NCI-H1092 treated with DMSO at 0.1 percent for 48 hours (cell line): Measurements from ENCODE around the gene AMFR.

Source experiments
- DNase-seq: peaks from one replicate; lab custom pipeline; 2025; lab: John Stamatoyannopoulos, UW

AMFR gene

DNA sequence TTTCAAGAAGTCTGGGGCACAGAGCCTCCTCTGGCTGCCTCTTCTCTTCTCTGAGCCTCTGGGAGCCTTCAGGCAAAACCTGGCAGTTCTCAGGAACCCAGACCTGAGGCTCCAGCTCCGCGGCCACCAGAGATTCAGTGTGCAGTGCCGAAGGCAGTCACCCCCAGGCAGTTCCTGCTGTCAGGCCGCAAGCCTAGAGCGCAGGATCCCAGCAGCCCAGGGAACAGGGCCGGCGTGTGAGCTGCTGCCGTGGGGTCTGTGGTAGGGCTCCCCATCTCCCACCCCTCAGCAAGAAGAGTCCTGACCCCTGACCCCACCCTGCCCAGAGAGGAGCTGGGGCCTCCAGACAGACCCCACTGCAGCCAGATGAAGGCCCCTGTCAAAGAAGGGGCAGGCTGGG is 78.2 kb downstream of the AMFR start:
- no peak for DNase-seq

DNA sequence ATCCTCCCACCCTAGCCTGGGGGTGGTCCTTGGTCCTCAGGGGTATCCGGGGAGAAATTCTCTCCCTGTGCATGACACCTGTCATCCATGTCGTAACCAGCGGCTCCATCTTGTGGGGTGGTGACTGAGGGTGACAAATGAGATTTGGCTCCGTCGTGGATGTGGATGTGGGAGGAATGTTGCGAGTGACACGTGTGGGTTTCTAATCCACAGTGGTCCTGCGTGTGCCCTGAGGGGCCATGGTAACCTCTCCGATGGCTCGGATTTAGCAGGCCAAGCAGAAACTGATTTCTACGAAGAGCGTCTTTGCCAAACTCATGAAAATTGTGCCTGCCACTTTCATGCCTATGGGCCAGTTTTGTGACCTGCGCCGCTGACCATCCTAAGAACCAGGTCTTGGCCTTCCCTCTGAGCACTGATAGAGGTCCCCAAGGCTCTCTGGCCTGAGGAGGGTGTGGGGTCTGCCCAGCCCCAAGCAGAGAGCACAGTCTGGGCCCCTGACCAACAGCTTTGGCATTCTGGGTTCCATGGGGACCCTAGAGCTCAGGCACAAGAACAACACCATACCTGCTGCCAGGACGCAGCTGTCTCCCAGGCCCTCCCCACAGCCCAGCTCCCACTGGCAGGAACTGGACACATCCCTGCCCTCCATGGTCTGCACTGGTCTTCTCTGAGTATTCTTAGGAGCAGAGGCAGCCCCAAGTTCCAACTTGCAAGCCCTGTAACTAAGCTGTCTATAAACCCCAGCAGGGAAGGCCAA is 79.0 kb downstream of the AMFR start:
- DNase-seq: no peak

DNA sequence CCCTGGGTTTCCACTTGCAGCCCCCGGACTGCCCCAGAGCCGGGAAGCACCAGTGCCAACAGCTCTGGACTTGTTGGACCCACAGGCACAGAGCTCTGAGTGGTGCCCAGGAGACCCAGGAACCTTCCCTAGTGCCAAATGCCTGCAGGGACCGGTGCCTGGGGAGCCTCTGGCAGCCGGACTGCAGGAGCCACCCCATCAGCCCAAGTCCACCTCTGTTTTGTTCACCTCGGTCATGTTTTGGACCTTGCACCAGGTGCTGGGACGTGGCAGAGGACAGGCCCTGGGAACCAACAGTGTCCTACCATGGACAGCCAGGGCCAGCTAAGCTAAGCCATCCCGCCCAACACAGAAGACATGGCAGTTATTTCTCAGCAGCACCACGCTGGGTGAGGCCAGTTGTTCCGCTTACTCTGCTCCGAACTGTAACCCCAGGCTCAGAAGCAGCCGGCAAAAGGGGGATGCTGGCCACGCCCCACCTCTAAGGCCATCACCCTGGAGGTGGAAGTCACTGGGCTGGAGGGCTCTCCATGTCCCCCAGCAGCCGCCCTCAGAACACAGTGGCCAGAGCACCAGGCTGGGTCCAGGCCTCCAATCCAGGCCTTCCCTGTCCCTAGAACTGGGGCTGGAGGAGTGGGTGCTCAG is 79.8 kb downstream of the AMFR start:
- DNase-seq: no peak

DNA sequence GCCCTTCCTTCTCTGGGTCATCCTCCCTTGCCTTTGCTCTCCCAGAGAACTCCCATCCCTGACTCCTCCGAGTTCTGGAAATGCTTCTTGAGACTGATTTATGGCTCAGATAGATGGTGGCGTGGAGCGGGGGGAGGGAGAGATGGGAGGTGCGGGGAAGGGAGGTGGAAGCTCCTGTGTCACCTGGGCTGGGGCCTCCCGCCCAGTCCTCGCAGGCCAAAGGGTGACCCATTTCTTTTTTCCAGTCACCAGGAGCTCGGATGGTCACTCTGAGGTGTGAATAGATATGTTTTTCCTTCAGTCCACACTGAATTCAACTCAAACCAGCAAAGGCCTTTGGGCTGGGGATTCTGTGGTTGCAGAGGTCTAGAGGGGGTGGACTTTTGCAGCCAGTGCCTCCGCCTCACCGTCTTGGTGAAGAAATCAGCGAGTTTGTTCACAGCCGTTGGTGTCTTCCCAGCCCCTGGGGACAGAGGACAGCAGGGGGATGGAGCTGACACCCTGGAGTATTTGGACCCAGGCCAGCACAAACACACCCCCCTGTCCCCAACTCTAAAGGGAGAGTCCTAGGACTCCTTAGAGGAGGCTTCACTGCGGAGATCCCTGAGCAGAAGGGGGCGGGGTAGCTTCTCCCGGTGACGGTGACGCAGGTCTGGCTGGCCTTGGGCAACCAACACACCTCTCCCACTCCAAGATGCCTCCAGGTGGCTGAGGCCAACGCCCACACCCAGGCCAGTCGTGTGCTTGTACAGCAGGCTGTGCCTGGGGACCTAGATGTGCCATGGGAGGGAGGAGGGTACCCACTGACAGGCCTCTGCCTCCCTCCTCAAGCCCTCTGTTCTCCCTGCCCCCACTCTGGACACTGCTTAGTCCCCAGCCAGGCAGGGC is 80.6 kb downstream of the AMFR start:
- DNase-seq: no peak

DNA sequence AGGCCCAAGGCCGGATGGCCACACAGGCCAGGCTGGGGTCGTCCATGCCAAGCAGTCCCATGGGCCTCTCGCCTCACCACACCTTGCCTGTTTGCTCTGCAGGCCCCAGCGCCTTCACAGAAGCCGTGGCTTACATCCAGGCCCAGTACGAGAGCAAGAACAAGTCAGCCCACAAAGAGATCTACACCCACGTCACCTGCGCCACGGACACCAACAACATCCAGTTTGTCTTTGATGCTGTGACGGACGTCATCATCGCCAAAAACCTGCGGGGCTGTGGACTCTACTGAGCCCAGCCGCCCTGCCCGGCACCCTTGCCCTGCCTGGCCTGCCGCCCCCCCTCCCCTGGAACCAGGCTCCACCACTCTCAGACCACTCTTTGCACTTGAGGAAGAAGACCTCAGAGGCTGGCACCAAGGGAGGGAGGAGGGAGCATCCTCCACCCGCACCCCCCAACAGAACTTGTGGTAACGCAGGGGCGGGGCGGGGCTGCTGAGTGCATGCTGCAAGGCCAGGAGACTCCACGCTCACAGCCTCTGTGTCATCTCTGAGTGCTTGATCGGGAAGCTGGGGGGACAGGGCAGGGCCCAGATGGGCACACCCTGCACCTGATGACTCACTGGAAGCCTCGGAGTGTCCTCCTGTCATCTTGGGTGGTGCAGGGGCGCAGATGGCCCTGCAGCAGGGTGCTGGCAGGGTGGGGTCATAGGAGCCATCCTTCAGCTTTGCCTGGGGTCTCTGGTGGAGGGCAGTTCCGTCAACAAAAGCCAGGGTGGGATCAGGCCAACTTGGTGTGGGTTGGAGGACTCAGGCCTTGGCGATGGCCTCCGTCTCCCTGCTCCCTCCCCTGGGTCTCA is 81.5 kb downstream of the AMFR start:
- no peak for DNase-seq

DNA sequence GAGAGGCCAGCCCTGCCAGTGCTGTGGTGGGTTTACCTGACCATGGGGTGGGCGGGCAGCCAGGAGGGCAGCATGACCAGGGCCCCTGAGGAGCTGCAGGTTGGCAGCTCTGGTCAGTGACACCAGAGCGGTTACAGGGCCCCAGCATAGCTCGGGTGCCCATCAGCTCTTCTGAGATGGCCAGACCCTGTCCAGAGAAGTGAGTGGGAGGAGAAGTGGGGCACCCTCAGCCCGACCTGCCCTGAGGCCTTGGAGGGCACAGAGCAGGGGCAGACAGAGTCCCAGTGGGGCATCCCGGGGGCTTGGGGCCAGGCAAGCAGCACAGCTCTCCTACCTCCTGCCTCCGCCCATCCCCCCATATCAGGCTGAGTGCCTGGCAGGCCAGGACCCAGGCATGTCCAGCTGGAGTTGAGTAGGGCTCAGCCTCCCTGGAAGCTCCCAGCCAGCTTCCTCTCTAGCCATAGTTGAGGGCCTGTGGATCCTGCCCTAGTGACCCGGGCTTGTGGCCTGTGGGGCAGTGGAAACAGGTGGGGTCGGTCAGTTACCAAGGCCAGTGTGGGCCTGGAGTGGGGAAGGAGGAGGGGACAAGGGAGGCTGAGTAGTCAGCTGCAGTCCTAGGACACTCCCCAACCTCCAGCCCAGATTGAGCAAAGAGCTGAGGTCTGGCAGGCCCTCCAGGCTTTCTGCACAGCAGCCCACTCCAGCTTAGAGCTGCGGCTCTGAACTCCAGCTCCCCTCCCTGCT is 83.5 kb downstream of the AMFR start:
- DNase-seq: no peak

DNA sequence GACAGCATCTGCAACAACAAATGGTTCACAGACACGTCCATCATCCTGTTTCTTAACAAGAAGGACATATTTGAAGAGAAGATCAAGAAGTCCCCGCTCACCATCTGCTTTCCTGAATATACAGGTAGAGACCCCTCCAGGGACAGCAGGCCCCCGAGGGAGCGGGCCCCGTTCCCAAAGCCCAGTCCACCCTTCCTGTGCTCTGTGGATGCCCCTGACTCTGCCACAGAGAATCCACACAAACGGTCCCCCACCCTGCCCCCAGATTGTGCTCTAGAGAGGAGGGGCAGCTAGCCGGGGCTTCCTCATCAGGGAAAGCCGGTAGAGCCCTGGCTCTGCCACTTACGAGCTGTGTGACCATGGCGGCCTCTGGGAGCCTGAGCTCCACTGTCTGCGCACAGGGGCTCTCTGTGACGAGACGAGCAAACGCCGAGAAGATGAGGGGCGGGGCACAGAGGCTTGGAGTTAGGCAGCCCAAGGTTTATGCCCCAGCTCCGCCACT is 84.4 kb downstream of the AMFR start:
- DNase-seq: no peak

DNA sequence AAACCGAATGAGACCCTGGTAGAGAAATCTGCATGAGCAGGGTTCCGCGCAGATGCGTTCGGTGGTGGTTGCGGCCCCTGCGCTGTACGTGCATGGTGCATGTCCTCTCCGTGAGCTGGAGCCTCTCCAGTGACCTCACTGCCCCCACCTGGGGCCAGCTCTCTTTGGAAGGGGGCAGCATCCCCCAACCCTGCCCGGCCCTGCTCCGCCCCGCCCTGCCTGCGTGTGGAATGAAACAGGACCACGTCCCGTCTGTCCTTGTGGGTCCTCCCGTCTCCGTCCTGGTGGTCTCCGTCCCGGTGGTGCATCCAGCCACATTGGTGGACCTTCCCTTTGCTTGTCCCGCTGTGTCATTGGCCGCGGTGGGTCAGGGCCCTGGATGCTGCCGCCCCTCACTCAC is 84.9 kb downstream of the AMFR start:
- no peak for DNase-seq

DNA sequence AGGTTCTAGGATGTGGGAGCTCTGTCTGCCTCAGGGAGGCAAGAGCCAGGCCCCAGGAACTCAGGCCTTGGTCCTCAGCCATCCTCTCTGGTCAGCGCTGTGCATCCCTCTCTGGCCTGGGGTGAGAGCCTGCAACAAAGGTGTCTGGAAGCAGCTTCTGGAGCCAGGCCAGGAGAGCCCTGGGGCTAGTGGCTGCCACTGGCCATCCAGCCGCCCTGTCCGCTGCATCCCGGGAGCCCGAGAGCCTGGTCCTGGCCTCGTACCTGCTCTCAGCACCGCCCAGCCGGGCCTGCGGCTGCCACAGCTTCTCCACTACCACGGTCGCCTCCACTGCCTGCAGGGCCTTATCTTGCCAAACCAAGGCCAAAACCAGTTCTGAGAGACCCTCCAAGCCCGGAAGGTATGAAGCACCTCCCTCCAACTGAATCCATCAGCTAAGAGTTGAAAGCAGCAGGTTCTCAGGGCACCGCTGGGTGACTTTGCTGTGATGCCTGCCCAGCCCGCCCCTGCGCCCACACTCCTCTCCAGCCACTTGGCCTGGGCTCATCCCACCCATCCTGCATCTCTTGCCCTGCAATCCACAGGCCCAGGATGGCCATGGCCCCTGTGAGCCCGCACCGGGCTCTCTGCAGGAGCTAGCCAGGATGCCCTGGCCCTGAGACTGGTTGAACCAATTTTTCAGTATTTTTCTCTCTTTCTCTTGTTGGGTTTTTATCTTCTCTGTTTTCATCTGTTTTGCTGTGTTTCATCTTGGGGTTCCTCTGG is 85.7 kb downstream of the AMFR start:
- no peak for DNase-seq

DNA sequence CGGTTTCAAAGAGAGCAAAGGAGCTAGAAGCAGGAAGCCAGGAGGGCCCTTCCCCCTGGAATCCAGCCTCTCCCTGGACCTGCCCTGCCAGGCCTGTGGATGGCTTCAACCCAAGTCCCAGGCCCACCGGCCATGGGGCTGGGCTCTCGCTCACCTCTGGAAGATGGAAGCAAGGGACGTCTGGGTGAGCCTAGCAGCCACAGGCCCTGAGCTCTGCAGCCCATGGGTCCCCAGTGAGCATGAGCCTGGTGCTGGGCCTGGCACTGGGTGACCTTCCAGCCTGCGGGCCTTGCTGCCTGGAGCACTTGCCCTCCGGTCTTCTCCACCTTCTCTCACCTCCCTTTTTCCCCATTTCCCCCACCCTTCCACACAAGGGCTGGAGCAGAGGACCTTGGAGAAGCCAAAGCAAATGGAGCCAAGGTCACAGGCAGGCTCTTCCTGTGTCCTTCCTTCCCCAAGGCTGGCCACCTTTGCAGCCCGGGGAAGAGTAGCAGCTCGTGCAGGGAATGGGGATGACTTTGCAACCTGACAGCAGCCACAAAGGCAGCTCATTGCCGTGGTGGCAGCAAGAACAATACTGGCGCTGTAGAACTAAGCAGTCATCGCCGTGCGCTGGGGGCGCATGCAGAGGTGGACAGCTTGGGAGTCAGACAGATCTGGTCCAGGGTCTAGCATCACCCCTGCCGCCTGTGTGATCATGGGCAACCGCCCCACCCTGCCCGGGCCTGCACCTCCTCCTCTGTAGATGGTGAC is 86.6 kb downstream of the AMFR start:
- DNase-seq: no peak

DNA sequence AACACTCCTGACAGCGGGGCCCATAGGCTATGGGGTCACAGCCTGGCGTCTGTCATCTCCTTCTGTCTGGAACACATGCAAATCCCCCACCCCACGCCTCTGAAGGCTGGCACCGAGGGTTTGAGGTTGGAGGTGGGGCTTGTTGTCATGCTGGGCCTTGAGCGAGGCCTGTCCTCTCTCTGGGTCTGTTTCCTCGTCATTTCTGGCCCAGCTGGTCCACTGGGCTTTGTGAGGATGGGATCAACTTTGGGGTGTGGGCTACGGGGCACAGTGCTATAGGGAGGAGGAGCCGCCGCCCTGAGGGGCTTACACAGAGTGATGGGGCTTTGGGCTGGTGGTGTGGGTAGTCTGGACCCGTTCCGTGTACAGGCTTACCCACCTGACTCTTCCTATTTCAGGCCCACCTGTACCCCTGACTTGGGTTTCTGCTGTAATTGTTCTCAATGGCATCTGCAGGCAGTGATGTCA is 87.5 kb downstream of the AMFR start:
- no peak for DNase-seq

DNA sequence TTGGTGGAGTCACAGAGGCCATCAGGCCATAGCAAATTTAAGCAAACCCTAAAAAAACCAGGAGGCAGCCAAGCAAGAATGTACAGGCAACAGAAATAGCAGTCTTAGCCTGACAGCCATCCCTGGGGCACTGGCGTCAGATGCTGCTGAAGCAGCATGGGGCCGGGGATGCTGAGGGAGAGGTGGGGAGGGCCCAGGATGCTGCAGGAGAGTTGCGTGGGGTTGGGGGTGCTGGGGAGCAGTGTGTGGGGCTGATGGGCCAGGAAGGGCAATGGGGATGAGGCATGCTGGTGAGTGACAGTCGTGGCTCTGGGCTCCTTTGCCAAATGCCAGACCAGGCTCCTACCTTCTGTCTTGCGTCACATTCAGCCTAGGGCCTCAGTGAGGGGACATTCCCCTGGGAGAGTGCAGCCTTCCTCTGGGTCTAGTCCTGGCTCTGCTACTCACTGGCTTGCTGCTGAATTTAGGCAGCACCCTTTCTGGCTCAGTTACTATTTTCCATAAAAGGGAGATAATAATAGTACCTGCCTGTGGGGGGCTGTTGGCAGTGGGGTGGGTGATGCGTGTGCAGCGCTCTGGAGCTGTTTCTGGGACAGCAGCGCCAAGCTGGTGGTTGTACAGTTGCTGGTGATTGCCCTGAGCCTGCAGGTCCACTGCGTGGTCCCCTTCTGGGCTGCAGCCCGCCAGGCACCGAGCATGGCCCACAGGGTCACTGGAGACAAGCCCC is 88.1 kb downstream of the AMFR start:
- DNase-seq: no peak

DNA sequence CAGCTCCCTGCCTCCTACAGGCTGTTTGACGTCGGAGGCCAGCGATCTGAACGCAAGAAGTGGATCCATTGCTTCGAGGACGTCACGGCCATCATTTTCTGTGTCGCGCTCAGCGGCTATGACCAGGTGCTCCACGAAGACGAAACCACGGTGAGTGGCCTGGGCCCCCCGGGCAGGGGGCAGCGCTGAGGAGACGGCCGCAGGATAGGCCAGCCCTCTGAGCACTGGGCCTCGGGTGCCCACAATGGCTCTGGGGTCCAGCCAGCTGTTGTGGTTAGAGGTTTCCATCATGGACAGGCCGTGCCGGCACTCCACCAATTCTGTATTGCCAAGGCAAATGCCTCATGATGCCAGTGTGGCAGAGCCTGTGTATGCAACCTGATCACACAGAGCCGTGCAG is 88.6 kb downstream of the AMFR start:
- DNase-seq: no peak

DNA sequence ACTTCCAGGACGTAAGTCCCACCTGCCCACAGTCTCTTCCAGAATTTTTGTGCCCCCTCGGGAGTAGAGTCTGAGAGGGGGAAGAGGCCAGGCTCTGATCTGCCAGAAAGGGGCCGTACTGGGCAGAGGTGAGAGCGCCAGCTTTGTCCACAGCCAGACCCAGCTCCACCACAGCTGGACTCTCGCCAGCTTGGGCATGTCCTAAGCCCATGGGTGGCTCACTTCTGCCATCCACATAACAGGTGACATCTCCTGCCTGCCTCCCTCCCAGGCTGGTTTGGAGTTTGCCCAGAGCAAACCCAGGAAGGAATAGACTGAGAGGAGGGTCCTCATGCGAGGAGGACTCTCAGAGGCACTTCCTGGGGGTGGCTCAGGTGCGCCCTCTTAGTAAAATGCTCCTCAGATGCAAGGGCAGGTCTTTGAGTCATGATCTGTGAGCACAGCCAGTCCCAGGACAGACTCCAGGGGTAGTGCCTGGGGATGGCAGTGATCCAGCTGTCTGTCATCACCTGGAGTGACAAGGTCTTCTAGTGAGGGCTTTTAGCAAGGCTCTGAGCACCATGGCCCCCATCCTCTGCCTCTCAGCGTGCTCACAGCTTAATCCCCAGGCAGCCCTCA is 89.2 kb downstream of the AMFR start:
- no peak for DNase-seq

DNA sequence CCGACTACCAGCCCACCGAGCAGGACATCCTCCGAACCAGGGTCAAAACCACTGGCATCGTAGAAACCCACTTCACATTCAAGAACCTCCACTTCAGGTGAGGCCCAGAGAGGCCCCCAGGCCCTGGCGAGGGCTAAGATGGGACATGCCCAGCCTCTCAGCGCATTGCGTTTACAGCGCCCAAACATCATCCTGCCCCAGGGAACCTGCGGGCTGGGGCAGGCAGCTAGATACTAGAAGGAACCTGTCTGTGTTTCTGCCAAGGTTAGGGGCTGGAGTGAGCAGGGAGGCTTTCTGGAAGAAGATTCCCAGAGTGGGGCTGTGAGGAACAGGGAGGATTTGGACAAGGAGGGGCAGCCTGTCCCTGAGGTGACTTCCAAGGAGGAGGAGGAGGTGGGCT is 90.6 kb downstream of the AMFR start:
- DNase-seq: no peak

DNA sequence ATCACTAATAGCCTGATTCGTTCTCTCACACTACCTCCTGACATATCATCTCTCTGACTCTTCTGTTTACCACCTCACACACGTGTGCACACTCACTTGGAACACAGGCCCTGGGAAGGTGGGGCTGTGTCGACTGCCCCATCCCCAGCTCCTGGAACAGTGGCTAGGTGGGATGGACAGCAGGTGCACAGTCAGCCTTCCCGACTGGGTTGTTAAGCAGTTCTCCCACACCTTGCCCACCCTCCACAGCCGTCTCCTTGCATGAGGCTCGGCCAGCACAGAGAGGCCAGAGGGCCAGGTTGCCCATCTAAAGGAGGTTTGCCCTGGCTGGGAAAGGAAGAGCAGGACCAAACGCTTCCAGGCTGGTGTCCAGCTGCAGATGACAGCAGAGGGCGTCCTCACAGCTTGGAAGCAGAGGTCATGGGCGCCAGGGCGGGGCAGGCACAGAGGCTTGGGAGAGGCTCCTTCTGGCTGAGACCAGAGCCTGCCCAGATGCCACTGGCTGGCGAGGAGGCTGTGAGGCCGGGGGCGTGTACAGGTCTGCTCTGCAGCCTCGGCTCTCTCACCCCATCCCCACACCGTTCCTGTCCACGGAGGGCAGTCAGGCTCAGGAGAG is 92.8 kb downstream of the AMFR start:
- DNase-seq: no peak

DNA sequence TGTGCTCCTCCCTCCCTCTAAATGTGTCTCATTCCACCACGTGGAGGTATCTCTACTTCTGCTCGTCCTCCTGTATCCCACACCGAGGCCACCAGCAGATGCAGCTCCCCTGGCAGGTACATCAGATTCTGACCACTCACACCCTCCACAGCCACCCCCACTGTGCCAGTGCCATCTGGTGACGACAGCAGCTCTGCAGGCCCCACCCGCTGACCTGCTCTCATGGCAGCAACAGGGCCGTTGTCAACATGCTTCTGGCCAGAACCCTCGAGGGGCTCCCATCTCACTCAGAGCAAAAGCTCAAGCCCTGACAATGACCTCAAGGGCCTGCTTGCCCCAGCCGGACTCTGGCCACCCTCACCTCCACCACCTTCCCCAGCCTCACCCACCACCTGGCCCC is 93.4 kb downstream of the AMFR start:
- no peak for DNase-seq

DNA sequence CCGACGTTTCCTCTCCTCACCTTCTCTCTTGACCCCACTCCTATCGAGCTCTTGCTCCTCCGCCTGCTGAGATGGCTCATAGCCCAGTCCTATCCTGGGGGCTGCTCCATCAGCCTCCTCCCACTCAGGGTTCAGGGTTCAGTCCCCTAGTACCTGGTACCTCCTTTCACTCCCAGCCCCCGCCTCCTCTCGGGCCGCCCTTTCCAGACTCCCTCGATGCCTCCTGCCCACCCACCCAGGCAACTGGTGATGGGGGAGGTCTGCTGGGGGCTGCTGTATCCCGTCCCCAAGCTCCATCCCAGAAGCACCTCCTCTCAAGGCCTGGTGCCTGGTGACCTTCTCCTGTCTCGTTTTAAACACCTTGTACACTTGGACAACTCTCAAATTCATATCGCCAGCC is 93.9 kb downstream of the AMFR start:
- DNase-seq: no peak
